NCI-H82 treated with DMSO at 0.1 percent for 48 hours (cell line): ENCODE results near the gene EIF5AL1.
"Not testable (repeated sequence)": the region's sequence is repeated elsewhere in the genome, so short reads cannot be mapped to it uniquely, and the experiment has no call there.

Experiments used
- DNase-seq: peaks from one replicate; lab custom pipeline; 2025; ENCODE audit not compliant: unreplicated experiment; lab: John Stamatoyannopoulos, UW

Gene EIF5AL1

GRCh38 chr10:79509306-79509933 is 2.9 kb upstream of the EIF5AL1 start:
- DNase-seq, result not testable (repeated sequence)

DNA sequence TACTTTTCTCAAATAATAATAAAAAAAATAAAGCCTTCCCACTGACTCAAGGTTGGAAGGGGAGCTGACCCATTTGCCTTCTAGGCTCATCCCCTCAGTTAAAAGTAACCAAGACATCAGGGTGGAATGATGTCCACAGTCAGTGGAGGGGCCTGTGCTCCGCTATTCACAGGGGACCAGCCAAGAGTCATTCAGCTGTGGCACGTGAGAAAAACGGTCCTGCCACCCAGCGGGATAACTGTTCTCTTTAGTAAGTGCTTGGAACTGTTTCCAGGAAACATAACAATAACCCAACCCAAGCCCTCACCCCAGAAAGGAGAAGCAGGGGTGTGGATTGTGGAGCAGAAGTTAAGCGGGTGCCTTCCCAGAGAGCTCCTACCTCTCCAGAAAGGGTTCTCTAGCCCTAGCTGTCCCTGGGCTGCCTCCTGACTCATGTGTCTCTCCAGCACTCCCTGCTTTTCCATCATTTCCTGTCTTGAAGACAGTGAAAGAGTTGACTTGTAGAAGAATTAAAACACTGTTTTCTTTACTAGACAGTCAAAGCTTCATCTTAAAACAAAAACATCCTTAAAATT is 2.3 kb upstream of the EIF5AL1 start:
- not testable (repeated sequence) for DNase-seq

- not testable (repeated sequence) for DNase-seq
Measured at GRCh38 chr10:79516532-79517205, 4.3 kb downstream of the EIF5AL1 start.

GRCh38 chr10:79517567-79517966 is 5.2 kb downstream of the EIF5AL1 start:
- not testable (repeated sequence) for DNase-seq

- DNase-seq, result not testable (repeated sequence)
Measured at GRCh38 chr10:79521751-79522150, 9.4 kb downstream of the EIF5AL1 start.

- not testable (repeated sequence) for DNase-seq
Measured at GRCh38 chr10:79522464-79522863, 10.1 kb downstream of the EIF5AL1 start.

GRCh38 chr10:79523157-79523853 is 11.0 kb downstream of the EIF5AL1 start:
- DNase-seq, result not testable (repeated sequence)

GRCh38 chr10:79525049-79525710 is 12.8 kb downstream of the EIF5AL1 start:
- not testable (repeated sequence) for DNase-seq

- not testable (repeated sequence) for DNase-seq
Measured at GRCh38 chr10:79528261-79528660, 15.9 kb downstream of the EIF5AL1 start.

DNA sequence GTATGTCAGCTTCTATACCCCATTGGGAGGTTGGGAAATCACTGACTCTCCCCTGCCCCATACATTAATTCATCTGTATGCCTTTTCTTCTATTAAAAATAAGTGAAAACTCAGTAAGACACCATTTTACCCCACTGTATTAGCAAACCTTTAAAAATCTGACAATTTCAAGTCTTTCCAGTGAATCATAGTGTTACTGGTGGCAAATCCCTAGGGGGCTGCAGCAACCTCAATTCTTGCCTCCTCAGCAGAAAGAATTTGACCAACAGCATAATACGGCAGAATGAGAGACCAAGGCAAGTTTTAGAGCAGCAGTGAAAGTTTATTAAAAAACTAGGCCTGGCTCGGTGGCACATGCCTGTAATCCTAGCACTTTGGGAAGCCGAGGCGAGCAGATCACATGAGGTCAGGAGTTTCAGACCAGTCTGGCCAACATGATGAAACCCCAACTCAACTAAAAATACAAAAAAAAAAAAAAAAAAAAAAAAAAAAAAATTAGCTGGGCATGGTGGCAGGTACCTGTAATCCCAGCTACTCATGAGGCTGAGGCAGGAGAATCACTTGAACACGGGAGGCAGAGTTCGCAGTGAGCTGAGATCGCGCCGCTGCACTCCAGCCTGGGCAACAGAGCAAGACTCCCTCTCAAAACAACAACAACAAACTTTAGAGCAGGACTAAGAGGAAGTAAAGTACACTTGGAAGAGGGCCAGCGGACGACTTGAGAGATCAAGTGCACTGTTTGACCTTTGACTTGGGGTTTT is 21.0 kb downstream of the EIF5AL1 start:
- DNase-seq, result not testable (repeated sequence)

DNA sequence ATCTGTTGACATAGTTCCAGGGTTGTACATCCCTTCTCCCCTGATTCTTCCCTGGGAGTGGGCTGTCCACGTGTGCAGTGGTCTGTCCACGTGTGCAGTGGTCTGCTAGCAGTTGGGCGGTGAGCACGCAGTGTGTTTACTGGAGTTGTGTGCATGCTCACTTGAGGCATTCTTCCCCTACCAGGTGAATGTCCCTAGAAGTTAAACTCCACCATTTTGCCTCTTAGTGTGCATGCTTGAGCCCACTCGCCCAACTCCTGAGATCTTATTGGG is 21.5 kb downstream of the EIF5AL1 start:
- not testable (repeated sequence) for DNase-seq

- not testable (repeated sequence) for DNase-seq
Measured at GRCh38 chr10:79538311-79538710, 26.0 kb downstream of the EIF5AL1 start.

GRCh38 chr10:79540930-79541329 is 28.6 kb downstream of the EIF5AL1 start:
- DNase-seq, result not testable (repeated sequence)

GRCh38 chr10:79542626-79543025 is 30.3 kb downstream of the EIF5AL1 start:
- DNase-seq, result no peak

- DNase-seq, result not testable (repeated sequence)
Measured at GRCh38 chr10:79544408-79544807, 32.1 kb downstream of the EIF5AL1 start.

- DNase-seq, result not testable (repeated sequence)
Measured at GRCh38 chr10:79544926-79545659, 32.8 kb downstream of the EIF5AL1 start.

DNA sequence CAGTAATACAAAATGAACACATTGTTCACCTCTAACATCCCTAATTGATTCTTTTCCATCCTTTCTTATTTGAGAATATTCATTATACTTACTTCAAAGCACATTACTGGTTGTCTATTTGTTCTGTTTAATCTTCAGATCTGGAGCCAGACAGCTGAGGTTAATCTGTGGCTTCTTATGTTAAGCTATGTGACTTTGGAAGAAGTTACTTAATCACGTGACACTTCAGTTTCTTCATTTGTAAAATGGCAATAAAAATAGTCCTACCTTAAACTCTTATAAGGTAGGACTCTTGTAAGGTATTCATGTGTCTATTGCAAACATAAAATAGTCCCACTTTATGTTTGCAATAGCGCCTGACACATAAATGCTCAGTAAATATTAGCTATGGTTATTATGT is 34.8 kb downstream of the EIF5AL1 start:
- not testable (repeated sequence) for DNase-seq

GRCh38 chr10:79547973-79548372 is 35.6 kb downstream of the EIF5AL1 start:
- DNase-seq, result no peak

GRCh38 chr10:79552143-79552542 is 39.8 kb downstream of the EIF5AL1 start:
- no peak for DNase-seq
